22Rv1 (cell line): ENCODE measurements around the gene ENPP6.

ENCODE experiments used
- CTCF ChIP-seq: fragments of 450-650 bp; IDR thresholded peaks from 2 replicates; pipeline ENCODE4 v1.5.1; 2017; ENCODE audit warnings: mild to moderate bottlenecking
- ZFX ChIP-seq: fragments of 450-650 bp; IDR thresholded peaks from 2 replicates; pipeline ENCODE4 v1.6.1; 2017; ENCODE audit warnings: antibody characterized with exemption, borderline replicate concordance

- TF ChIP-seq CTCF (no peak), ZFX (no peak)
Measured at GRCh38 chr4:184177271-184177670, 40.4 kb downstream of the ENPP6 start.
